Sigmoid colon (tissue), 4 donors: ENCODE results near the gene ANKRD33B.

Source experiments
- CTCF ChIP-seq, 4 experiments: fragments of 450-650 bp in 3 of 4; fragments of 200-600 bp in 1 of 4; IDR thresholded peaks; one replicate each; pipeline ENCODE4 v1.5.1; 2016 to 2019; ENCODE audit warnings: antibody characterized with exemption in 4 of 4, mild to moderate bottlenecking in 3 of 4, moderate library complexity in 2 of 4
- POLR2AphosphoS5 ChIP-seq, 4 donors: sonication (generic); formaldehyde crosslinking; IDR thresholded peaks; one replicate each; pipeline ENCODE4 v1.6.1; 2017; ENCODE audit warnings: antibody characterized with exemption in 4 of 4

- TF ChIP-seq CTCF (IDR thresholded peaks at IDR 0.05), result no peak
- no peak for TF ChIP-seq POLR2AphosphoS5 (IDR thresholded peaks at IDR 0.05)
Observed at GRCh38 chr5:10634562-10634961, 70.7 kb downstream of the ANKRD33B start.
